ENCODE results near the gene COL27A1. TPM values are rescaled to one million over a fixed set of nuclear protein-coding genes. Genes with fewer than 3 reads are reported as not detected.

COL27A1 gene
- total RNA-seq, 6 experiments from 2014 or later: 22.2 to 24.1 (median 23.4) TPM

DNA sequence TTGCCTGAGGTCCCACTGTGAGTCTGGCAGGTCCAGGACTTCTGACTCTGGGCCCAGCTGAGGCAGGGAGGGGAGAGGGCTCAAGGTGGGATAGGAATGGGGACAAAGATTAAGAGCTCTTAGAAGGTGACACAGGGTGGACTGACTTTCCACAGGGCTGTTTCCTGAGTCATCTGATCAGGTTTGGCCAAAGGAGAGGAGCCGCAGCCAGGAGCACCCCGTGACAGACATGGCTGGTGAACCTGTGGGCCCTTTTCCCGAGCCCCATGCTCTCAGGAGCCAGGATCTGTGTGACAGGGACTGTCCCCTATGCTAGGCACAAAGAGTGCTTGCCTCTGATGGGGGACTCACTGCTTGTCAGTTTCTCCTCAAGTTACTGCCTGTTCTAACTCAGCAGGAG is 37.8 kb downstream of the COL27A1 start:
- H3K4me3 Mint-ChIP-seq: no peak overlapping the region
- H3K9me3 Mint-ChIP-seq: peaks cover 8% of the 10 kb centered on the region; the same call in 1 of the 2 replicates
- DNase-seq: no peak
- peaks cover 46% of the 10 kb centered on the region for H3K36me3 Mint-ChIP-seq (ENCODE audit: low read depth)
- no peaks in the 10 kb centered on the region for H3K27me3 Mint-ChIP-seq (ENCODE audit: insufficient read depth)
- no peak overlapping the region for H3K27ac Mint-ChIP-seq
- no peaks in the 10 kb centered on the region for H3K4me1 Mint-ChIP-seq (ENCODE audit: low read depth)
- TF ChIP-seq, protein P1, sequence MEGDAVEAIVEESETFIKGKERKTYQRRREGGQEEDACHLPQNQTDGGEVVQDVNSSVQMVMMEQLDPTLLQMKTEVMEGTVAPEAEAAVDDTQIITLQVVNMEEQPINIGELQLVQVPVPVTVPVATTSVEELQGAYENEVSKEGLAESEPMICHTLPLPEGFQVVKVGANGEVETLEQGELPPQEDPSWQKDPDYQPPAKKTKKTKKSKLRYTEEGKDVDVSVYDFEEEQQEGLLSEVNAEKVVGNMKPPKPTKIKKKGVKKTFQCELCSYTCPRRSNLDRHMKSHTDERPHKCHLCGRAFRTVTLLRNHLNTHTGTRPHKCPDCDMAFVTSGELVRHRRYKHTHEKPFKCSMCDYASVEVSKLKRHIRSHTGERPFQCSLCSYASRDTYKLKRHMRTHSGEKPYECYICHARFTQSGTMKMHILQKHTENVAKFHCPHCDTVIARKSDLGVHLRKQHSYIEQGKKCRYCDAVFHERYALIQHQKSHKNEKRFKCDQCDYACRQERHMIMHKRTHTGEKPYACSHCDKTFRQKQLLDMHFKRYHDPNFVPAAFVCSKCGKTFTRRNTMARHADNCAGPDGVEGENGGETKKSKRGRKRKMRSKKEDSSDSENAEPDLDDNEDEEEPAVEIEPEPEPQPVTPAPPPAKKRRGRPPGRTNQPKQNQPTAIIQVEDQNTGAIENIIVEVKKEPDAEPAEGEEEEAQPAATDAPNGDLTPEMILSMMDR (IDR thresholded peaks at IDR 0.05): no peak

DNA sequence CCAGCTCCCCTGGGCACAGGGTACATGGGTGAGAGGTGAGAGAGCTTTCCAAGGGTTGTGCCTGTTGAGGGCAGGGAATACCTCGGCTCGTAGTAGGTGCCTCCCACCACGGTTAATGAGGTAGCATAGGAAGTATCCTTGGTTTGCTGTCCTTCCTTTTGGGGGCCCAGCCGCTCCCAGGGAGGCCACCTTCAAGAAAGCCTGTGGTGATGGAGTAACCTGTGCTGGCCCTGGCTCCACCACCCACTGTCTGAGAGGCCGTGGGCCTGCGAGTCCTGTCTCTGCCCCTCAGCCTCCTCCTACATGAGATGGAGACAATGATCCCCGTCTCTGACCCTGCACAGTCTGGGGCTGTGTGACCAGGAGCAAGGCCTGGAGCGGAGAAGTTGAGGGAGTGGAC is 40.8 kb downstream of the COL27A1 start:
- TF ChIP-seq, protein P1 (IDR thresholded peaks at IDR 0.05): no peak
- Mint-ChIP-seq H3K4me1 (ENCODE audit: low read depth) (no peaks in the 10 kb centered on the region), H3K27ac (no peak overlapping the region), H3K4me3 (no peak overlapping the region), H3K9me3 (no peaks in the 10 kb centered on the region), H3K27me3 (ENCODE audit: insufficient read depth) (no peaks in the 10 kb centered on the region; the same call in 1 of the 2 replicates), H3K36me3 (ENCODE audit: low read depth) (peaks cover 25% of the 10 kb centered on the region)
- no peak for DNase-seq

DNA sequence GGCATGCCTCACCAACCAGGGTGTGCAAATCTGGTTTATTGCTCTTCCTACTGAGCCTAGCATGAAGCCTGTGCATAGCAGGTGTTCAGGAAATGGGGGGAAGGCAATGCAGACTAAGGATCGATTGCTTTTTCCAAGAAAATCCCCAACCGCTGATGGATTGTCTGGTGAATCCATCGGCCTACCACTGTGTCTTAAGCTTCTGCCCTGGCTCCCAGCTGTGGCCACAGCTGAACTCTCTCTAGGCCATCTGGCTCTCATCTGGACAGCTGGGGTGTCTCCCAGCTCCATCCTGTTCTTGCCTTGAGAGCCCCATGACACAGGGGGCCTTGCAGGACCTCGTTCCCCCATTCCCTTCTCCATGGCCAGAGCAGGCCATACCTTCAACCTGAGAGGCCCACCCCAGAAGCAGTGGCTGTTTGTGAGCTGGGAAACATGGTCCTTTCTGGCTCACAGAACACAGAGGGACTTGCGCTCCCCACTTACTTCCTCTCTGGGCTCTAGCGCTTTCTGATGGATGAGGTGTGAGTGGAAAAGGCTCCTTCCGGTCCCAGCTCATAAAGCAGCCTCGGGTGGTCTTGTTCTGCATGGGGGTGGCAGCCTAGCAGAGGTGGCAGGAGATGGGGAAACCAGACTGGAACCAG is 41.8 kb downstream of the COL27A1 start:
- H3K36me3 Mint-ChIP-seq (ENCODE audit: low read depth): peaks cover 17% of the 10 kb centered on the region
- TF ChIP-seq, protein P1 (IDR thresholded peaks at IDR 0.05): no peak
- no peak overlapping the region; the same call in 1 of the 2 replicates for H3K27ac Mint-ChIP-seq
- no peaks in the 10 kb centered on the region for H3K9me3 Mint-ChIP-seq
- H3K27me3 Mint-ChIP-seq (ENCODE audit: insufficient read depth): no peaks in the 10 kb centered on the region; the same call in 1 of the 2 replicates
- H3K4me1 Mint-ChIP-seq (ENCODE audit: low read depth): peaks cover 2% of the 10 kb centered on the region; the same call in 1 of the 2 replicates
- H3K4me3 Mint-ChIP-seq: no peak overlapping the region
- DNase-seq: no peak

DNA sequence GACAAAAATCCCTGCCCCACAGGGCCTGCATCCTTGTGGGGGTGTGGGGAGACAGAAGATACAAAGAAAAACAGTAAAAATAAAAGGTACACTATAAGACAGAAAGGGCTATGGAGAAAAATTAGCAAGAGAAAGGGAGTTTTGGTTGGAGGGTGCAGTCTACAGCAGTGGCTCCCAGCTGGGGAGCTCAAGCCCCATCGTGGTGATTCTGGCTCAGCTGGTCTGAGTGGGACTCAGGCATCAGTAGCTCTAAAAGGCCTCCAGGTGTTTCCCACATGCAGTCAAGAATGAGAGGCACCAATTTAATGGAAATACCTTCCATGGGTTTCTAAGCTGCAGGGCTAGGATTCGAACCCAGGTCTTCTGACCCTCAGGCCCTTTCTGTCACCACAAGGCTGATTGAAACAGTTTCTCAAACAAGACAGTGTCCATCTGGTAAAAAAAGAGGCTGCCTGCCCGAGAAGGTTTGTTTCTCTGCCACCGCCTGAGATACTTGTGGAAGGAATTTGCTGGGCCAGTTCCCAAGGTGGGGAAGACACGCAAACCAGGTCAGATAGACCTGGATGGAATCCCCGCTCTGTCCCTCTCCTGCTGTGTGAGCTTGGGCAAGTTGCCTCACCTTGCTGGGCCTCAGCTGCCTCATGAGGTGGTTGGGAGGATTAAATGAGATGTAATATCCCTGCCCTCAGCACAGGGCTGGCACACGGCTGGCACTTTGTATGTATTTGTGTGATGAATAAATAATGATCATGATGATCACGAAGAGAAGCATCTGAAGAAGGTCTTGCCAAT is 43.1 kb downstream of the COL27A1 start:
- Mint-ChIP-seq H3K27ac (no peak overlapping the region; the same call in 1 of the 2 replicates), H3K36me3 (ENCODE audit: low read depth) (peaks cover 27% of the 10 kb centered on the region), H3K4me3 (no peak overlapping the region), H3K27me3 (ENCODE audit: insufficient read depth) (no peaks in the 10 kb centered on the region; the same call in 1 of the 2 replicates), H3K4me1 (ENCODE audit: low read depth) (peaks cover 16% of the 10 kb centered on the region), H3K9me3 (no peaks in the 10 kb centered on the region)
- TF ChIP-seq, protein P1 (IDR thresholded peaks at IDR 0.05): no peak
- DNase-seq: no peak

DNA sequence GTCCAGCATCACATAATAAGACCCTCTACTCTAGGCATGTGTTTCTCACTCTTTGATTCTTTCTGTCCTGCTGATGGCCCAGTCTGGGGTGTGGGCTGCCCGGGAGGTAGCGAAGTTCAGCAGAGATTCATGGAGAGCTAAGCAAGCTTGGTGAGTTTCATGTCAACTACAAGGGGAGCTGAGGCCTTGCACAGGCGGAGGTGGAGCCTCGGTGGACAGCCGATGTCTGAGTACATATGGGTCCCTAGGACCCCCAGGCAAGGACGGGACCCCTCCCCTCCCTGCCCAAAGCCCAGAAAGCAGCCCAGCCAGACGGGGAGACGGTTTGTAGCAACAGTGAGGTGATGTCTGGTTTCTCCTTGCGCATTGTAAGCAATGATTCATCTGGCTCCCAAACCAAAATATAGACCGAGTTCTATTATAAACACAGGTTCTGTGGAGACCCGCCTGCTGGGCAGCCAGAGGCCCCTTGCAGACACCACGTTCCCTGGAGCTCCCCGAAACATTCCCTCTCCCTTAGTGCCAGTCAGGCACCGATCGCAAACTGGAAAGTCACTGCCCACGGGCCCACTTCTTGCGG is 45.5 kb downstream of the COL27A1 start:
- peaks cover 24% of the 10 kb centered on the region for H3K4me1 Mint-ChIP-seq (ENCODE audit: low read depth)
- DNase-seq: no peak
- no peak overlapping the region for H3K27ac Mint-ChIP-seq

More for the DNA sequence above, 45.5 kb downstream of the COL27A1 start:
- Mint-ChIP-seq H3K27me3 (ENCODE audit: insufficient read depth) (peaks cover 2% of the 10 kb centered on the region; the same call in 1 of the 2 replicates), H3K36me3 (ENCODE audit: low read depth) (peaks cover 25% of the 10 kb centered on the region), H3K4me3 (no peak overlapping the region), H3K9me3 (no peaks in the 10 kb centered on the region)
- TF ChIP-seq, protein P1 (IDR thresholded peaks at IDR 0.05): no peak

All from HFFc6 (cell line).